Kasumi-1 (cell line): ENCODE results near the gene GPD1.

ENCODE experiments used
- DNase-seq, 2 experiments: peaks; one replicate each; lab custom pipeline; 2025; lab: John Stamatoyannopoulos, UW

GPD1 gene

GRCh38 chr12:50073712-50074111 is 30.1 kb upstream of the GPD1 start:
- no peak for DNase-seq

- peak; percentile 79 to 80 for DNase-seq
These were observed 28.6 kb upstream of the GPD1 start for GRCh38 chr12:50074936-50075807.

- DNase-seq: no peak
These were observed 28.0 kb upstream of the GPD1 start for GRCh38 chr12:50075808-50076170.

GRCh38 chr12:50077099-50077498 is 26.7 kb upstream of the GPD1 start:
- DNase-seq: no peak

GRCh38 chr12:50078281-50078680 is 25.5 kb upstream of the GPD1 start:
- no peak for DNase-seq

- DNase-seq: no peak
These were observed 24.0 kb upstream of the GPD1 start for GRCh38 chr12:50079771-50080170.

- DNase-seq: no peak
These were observed 22.6 kb upstream of the GPD1 start for GRCh38 chr12:50081096-50081808.

GRCh38 chr12:50082644-50083043 is 21.2 kb upstream of the GPD1 start:
- DNase-seq: no peak

- DNase-seq: no peak
These were observed 20.5 kb upstream of the GPD1 start for GRCh38 chr12:50083301-50083700.

GRCh38 chr12:50084409-50084774 is 19.4 kb upstream of the GPD1 start:
- peak in 1 of 2 experiments; percentile 31 for DNase-seq

GRCh38 chr12:50084775-50085614 is 18.8 kb upstream of the GPD1 start, which contains the start of gene SMARCD1:
TSS of gene SMARCD1 (plus strand) at chr12:50085342. CDS start at chr12:50085370, 28 bp downstream.
- DNase-seq: peak; percentile 91 to 97

- peak in 1 of 2 experiments; percentile 25 for DNase-seq
These were observed 18.2 kb upstream of the GPD1 start for GRCh38 chr12:50085615-50086072.

- no peak for DNase-seq
These were observed 17.7 kb upstream of the GPD1 start for GRCh38 chr12:50086148-50086547.

- no peak for DNase-seq
These were observed 16.7 kb upstream of the GPD1 start for GRCh38 chr12:50087151-50087550.

- DNase-seq: no peak
These were observed 15.8 kb upstream of the GPD1 start for GRCh38 chr12:50087995-50088394.

- DNase-seq: peak; percentile 35 to 69
These were observed 15.1 kb upstream of the GPD1 start for GRCh38 chr12:50088577-50089335.

GRCh38 chr12:50089730-50090129 is 14.1 kb upstream of the GPD1 start:
- no peak for DNase-seq

- DNase-seq: no peak
These were observed 13.4 kb upstream of the GPD1 start for GRCh38 chr12:50090391-50090790.

- DNase-seq: no peak
These were observed 5.9 kb upstream of the GPD1 start for GRCh38 chr12:50097952-50098351.

GRCh38 chr12:50099302-50100008 is 4.4 kb upstream of the GPD1 start:
- no peak for DNase-seq

GRCh38 chr12:50100561-50100960 is 3.2 kb upstream of the GPD1 start:
- no peak for DNase-seq
